ENCODE measurements around the gene DACT2.
"Not testable (repeated sequence)": the region's sequence is repeated elsewhere in the genome, so short reads cannot be mapped to it uniquely, and the experiment has no call there.

Gene DACT2

GRCh38 chr6:168301648-168302398 lies 17.8 kb downstream of the DACT2 start:
- peak; percentile 4 for DNase-seq

- DNase-seq = no peak
These were observed 18.5 kb downstream of the DACT2 start for GRCh38 chr6:168300975-168301647.

- no peak for DNase-seq
These were observed 19.8 kb downstream of the DACT2 start for GRCh38 chr6:168299541-168300511.

- no peak for DNase-seq
These were observed 21.9 kb downstream of the DACT2 start for GRCh38 chr6:168297643-168298042.

GRCh38 chr6:168294901-168295300 lies 24.7 kb downstream of the DACT2 start:
- DNase-seq = no peak

GRCh38 chr6:168293636-168294530 lies 25.7 kb downstream of the DACT2 start:
- DNase-seq = no peak

- DNase-seq = peak; percentile 1
These were observed 26.8 kb downstream of the DACT2 start for GRCh38 chr6:168292826-168293225.

- no peak for DNase-seq
These were observed 28.1 kb downstream of the DACT2 start for GRCh38 chr6:168291450-168291849.

GRCh38 chr6:168290095-168290494 lies 29.5 kb downstream of the DACT2 start:
- DNase-seq = no peak

- no peak for DNase-seq
These were observed 30.0 kb downstream of the DACT2 start for GRCh38 chr6:168289571-168289962.

GRCh38 chr6:168288781-168289570 lies 30.6 kb downstream of the DACT2 start:
- no peak for DNase-seq

- DNase-seq = not testable (repeated sequence)
These were observed 32.1 kb downstream of the DACT2 start for GRCh38 chr6:168287460-168287859.

GRCh38 chr6:168286771-168287446 lies 32.7 kb downstream of the DACT2 start:
- DNase-seq = not testable (repeated sequence)

- DNase-seq = no peak
These were observed 33.5 kb downstream of the DACT2 start for GRCh38 chr6:168286116-168286515.

GRCh38 chr6:168285456-168285855 lies 34.1 kb downstream of the DACT2 start:
- DNase-seq = no peak

GRCh38 chr6:168284187-168284586 lies 35.4 kb downstream of the DACT2 start:
- DNase-seq = no peak

- DNase-seq = no peak
These were observed 35.9 kb downstream of the DACT2 start for GRCh38 chr6:168283686-168284025.

GRCh38 chr6:168282985-168283685 lies 36.4 kb downstream of the DACT2 start:
- no peak for DNase-seq

- no peak for DNase-seq
These were observed 37.8 kb downstream of the DACT2 start for GRCh38 chr6:168281826-168282225.

GRCh38 chr6:168281314-168281713 lies 38.3 kb downstream of the DACT2 start:
- DNase-seq = not testable (repeated sequence)
